Upper lobe of right lung (tissue), 1 donor: ENCODE results near the gene LACTB. TPM values are rescaled to one million over a fixed set of nuclear protein-coding genes. Genes with fewer than 3 reads are reported as not detected.
"Not testable (repeated sequence)": the region's sequence is repeated elsewhere in the genome, so short reads cannot be mapped to it uniquely, and the experiment has no call there.

Experiments
- ATAC-seq: fragments of 200-7000 bp; cut with Tn5 transposase; one replicate; pipeline ENCODE4 v1.9.1; 2020; ENCODE audit warnings: mild to moderate bottlenecking, moderate library complexity
- DNase-seq: peaks from one replicate; pipeline ENCODE4 v3.0.0-alpha.2; 2020
- H3K27ac ChIP-seq: fragments of 200-600 bp; one replicate; pipeline ENCODE4 v1.8.0; 2022
- H3K27me3 ChIP-seq: fragments of 200-600 bp; one replicate; pipeline ENCODE4 v1.8.0; 2022; ENCODE audit warnings: mild to moderate bottlenecking
- H3K36me3 ChIP-seq: fragments of 200-600 bp; one replicate; pipeline ENCODE4 v1.8.0; 2022
- H3K4me1 ChIP-seq: fragments of 200-600 bp; one replicate; pipeline ENCODE4 v1.8.0; 2022
- H3K4me3 ChIP-seq: fragments of 200-600 bp; one replicate; pipeline ENCODE4 v1.8.0; 2022; ENCODE audit warnings: mild to moderate bottlenecking
- H3K9me3 ChIP-seq: fragments of 200-600 bp; one replicate; pipeline ENCODE4 v1.8.0; 2022
- intact Hi-C: fragments of 100-400 bp; cut with DNase I; formaldehyde crosslinking; loops from one replicate; pipeline ENCODE4 v1.11.0; 2022
- total RNA-seq: library from RNA; stranded (reverse); fragmentation: NEBNext Ultra II Directional; extraction: Animal tissue kit (Norgen Biotek cat#: 25700); gene quantifications from one replicate; pipeline ENCODE4 v1.2.1, GENCODE V29; 2021
- TF ChIP-seq, protein P1 (sequence below): fragments of 200-600 bp; IDR thresholded peaks from one replicate; pipeline ENCODE4 v1.8.0; 2022; ENCODE audit warnings: antibody characterized with exemption
- donor health status: DM: no; HTN: yes; CAD: no; lungs with severe emphysema.

Gene LACTB
- total RNA-seq, 1 donor from 2014 or later, result 24.8 TPM

DNA sequence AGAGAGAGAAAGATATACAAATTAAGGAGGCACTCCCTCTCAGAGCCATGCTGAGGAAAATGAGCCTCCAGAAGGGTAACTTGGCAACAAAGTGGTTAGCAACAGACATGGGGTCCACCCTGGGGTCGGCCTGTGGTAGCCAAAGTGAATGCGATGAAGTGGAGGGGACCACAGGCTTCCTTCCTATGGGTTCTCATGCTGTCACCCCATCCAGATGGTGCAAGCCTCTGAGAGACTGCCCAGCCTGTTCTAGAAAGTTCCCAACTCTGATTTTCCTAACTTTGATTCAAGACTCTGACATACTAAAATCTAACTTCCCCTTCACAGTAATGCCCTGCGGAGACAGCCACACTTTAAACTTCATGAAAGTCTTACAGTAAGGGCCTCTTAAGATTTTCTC lies 18.2 kb upstream of the LACTB start:
- no peaks in the 10 kb centered on the region for H3K27me3 ChIP-seq
- no peak for ATAC-seq
- H3K4me3 ChIP-seq, result no peak overlapping the region
- no peaks in the 10 kb centered on the region for H3K4me1 ChIP-seq
- TF ChIP-seq, protein P1, sequence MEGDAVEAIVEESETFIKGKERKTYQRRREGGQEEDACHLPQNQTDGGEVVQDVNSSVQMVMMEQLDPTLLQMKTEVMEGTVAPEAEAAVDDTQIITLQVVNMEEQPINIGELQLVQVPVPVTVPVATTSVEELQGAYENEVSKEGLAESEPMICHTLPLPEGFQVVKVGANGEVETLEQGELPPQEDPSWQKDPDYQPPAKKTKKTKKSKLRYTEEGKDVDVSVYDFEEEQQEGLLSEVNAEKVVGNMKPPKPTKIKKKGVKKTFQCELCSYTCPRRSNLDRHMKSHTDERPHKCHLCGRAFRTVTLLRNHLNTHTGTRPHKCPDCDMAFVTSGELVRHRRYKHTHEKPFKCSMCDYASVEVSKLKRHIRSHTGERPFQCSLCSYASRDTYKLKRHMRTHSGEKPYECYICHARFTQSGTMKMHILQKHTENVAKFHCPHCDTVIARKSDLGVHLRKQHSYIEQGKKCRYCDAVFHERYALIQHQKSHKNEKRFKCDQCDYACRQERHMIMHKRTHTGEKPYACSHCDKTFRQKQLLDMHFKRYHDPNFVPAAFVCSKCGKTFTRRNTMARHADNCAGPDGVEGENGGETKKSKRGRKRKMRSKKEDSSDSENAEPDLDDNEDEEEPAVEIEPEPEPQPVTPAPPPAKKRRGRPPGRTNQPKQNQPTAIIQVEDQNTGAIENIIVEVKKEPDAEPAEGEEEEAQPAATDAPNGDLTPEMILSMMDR, result no peak
- intact Hi-C loops, result no loop called here
- H3K36me3 ChIP-seq, result no peaks in the 10 kb centered on the region
- no peak for DNase-seq
- no peak overlapping the region for H3K27ac ChIP-seq
- H3K9me3 ChIP-seq, result no peaks in the 10 kb centered on the region

DNA sequence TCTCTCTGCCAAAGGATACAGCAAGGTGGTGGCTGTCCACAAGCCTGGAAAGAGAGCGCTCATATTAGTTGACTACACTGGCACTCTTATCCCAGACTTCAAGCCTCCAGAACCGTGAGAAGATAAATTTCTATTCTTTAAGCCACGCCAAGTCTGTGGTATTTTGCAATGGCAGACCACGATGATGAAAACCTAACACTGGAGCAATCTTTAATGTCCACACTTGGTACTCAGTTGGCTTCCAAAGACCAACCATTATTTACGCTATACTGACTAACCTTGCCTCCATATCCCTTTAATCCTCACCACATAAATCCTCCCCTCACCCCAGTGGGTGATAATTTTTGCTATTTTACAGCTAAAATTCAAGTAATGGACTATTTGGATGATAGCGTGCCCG lies 16.9 kb upstream of the LACTB start:
- TF ChIP-seq, protein P1, result no peak
- no peak for DNase-seq

DNA sequence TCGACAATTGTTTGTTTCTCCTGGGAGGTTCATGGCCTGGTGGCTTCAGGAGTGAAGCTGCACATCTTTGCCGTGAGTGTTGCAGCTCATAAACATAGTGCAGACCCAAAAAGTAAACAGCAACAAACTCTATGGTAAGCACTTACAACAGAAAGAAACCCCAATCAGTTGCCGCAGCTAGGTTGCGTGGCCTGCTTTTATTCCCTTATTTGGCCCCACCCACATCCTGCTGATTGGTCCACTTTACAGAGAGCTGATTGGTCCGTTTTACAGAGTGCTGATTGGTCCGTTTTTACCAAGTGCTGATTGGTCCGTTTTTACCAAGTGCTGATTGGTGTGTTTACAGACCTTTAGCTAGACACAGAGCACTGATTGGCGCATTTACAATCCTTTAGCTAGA lies 16.3 kb upstream of the LACTB start:
- intact Hi-C loops, result not testable (repeated sequence)

More for the DNA sequence above, 16.9 kb upstream of the LACTB start:
- no peaks in the 10 kb centered on the region for H3K36me3 ChIP-seq
- H3K27me3 ChIP-seq, result no peaks in the 10 kb centered on the region
- H3K4me1 ChIP-seq, result no peaks in the 10 kb centered on the region
- intact Hi-C loops, result no loop called here
- ATAC-seq, result no peak
- no peak overlapping the region for H3K27ac ChIP-seq
- H3K9me3 ChIP-seq, result no peaks in the 10 kb centered on the region
- H3K4me3 ChIP-seq, result no peak overlapping the region

DNA sequence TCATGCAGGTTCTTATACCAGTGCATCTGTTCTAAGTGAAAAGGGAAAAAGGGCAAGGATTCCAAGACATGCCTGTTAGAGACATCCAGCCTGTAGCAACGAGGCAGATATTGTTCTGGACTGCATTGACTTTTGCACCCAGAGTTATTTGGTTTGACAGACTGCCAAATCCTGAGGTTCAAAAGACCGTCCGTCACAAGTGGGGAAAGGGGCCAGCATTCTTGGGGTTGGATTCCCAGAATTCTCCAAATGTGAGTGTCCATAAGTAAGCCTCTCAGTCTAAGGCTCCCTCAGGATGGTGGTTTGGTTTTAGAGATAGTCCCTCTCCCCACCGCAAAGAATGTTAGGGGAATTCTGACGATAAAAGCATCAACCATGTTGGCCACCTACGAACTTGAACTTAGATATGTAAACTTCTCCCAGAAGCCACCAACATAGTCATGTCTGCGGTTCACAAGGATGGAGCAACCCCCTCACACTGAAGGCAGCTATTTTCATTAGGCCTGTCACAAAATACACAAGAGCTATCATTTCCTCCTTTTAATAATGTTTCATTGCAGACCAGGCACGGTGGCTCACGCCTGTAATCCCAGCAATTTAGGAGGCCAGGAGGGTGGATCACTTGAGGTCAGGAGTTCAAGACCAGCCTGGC lies 13.6 kb upstream of the LACTB start:
- peak overlapping the region; percentile 47 for H3K27ac ChIP-seq
- no peaks in the 10 kb centered on the region for H3K4me1 ChIP-seq
- H3K27me3 ChIP-seq, result no peaks in the 10 kb centered on the region
- H3K4me3 ChIP-seq, result no peak overlapping the region
- no peaks in the 10 kb centered on the region for H3K36me3 ChIP-seq
- ATAC-seq (peak; percentile 24), DNase-seq (no peak)
- TF ChIP-seq, protein P1, result no peak
- no peaks in the 10 kb centered on the region for H3K9me3 ChIP-seq
- intact Hi-C loops, result no loop called here

More for the DNA sequence above, 16.3 kb upstream of the LACTB start:
- H3K27me3 ChIP-seq, H3K27ac ChIP-seq, ATAC-seq, H3K9me3 ChIP-seq, DNase-seq, H3K4me1 ChIP-seq, H3K4me3 ChIP-seq, H3K36me3 ChIP-seq: not testable (repeated sequence)

DNA sequence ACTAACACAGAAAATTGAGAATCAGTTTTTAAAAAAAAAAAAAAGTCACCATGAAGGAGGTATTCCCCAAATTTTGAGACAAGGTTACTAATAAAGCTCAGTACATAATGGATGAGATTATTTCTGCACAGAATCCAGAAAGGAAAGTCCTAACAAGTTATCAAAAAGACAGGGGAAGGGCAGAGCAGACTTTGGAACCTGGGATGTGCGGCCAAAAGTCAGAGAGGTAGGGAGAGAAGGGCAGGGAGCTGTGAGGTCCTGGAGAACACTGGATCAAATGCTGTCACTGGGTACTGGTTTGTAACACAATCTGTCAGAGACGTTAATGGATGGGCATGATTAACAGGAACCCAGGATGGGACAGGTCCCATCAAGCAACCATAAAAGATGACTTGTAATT lies 12.2 kb upstream of the LACTB start:
- Histone ChIP-seq H3K27me3 (no peaks in the 10 kb centered on the region), H3K27ac (no peak overlapping the region), H3K9me3 (no peaks in the 10 kb centered on the region), H3K4me1 (no peaks in the 10 kb centered on the region), H3K36me3 (no peaks in the 10 kb centered on the region), H3K4me3 (no peak overlapping the region)
- intact Hi-C loops, result no loop called here
- TF ChIP-seq, protein P1, result no peak
- ATAC-seq (no peak), DNase-seq (no peak)

DNA sequence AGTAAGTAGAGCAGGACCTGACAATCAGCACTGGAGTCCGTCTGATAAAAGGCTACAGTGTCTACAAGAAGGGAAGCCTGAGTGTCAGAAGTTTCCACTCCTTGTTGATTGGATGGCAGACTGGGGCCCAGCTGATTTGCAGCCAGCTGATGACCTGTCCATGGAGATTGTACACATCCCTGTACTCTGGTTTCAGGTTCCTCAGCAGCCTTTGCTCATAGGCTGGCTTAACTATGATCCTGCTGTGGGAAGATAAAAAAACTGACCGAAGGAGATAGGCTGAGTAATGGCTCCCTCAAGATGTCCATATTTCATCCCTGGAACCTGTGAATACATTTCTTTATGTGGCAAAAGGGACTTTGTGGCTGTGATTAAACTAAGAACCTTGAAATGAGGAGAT lies 11.7 kb upstream of the LACTB start:
- Histone ChIP-seq H3K4me3 (no peak overlapping the region), H3K36me3 (no peaks in the 10 kb centered on the region), H3K27ac (no peak overlapping the region), H3K27me3 (no peaks in the 10 kb centered on the region), H3K4me1 (no peaks in the 10 kb centered on the region), H3K9me3 (no peaks in the 10 kb centered on the region)
- no peak for ATAC-seq
- no peak for DNase-seq
- TF ChIP-seq, protein P1, result no peak
- intact Hi-C loops, result no loop called here
